SK-N-SH treated with all-trans-retinoic acid at 6 μM for 48 hours (cell line): ENCODE measurements around the gene DENND5B.

Source experiments
- ATAC-seq: fragments of 200-7000 bp; cut with Tn5 transposase; 3 replicates; pipeline ENCODE4 v1.9.1; 2020; ENCODE audit warnings: mild to moderate bottlenecking, moderate library complexity
- ARNTL ChIP-seq: fragments of 450-650 bp; formaldehyde crosslinking; IDR thresholded peaks from 2 replicates; pipeline ENCODE4 v1.5.0; 2020; ENCODE audit warnings: low read depth, mild to moderate bottlenecking, moderate library complexity, borderline replicate concordance
- BACH2 ChIP-seq: fragments of 250-450 bp; sonication (Bioruptor Pico); IDR thresholded peaks from 2 replicates; pipeline ENCODE4 v1.9.0; 2021; ENCODE audit warnings: mild to moderate bottlenecking, borderline replicate concordance
- CSDC2 ChIP-seq: fragments of 250-450 bp; sonication (Bioruptor Pico); IDR thresholded peaks from 2 replicates; pipeline ENCODE4 v1.5.0; 2020; ENCODE audit warnings: mild to moderate bottlenecking, moderate library complexity
- GLIS3 ChIP-seq: fragments of 250-450 bp; sonication (Bioruptor Pico); IDR thresholded peaks from 2 replicates; pipeline ENCODE4 v1.5.0; 2020; ENCODE audit warnings: mild to moderate bottlenecking, moderate library complexity
- ISL1 ChIP-seq: fragments of 250-450 bp; sonication (Bioruptor Pico); IDR thresholded peaks from 2 replicates; pipeline ENCODE4 v2.1.2; 2022; ENCODE audit warnings: mild to moderate bottlenecking, moderate library complexity
- OSR1 ChIP-seq: fragments of 250-450 bp; sonication (Bioruptor Pico); IDR thresholded peaks from 2 replicates; pipeline ENCODE4 v1.8.0; 2022; ENCODE audit warnings: moderate library complexity, mild to moderate bottlenecking, inconsistent platforms
- PPARA ChIP-seq: fragments of 250-450 bp; sonication (Bioruptor Pico); IDR thresholded peaks from 2 replicates; pipeline ENCODE4 v1.5.0; 2020; ENCODE audit warnings: mild to moderate bottlenecking, borderline replicate concordance
- RARB ChIP-seq: fragments of 250-450 bp; sonication (Bioruptor Pico); IDR thresholded peaks from 2 replicates; pipeline ENCODE4 v1.8.0; 2021; ENCODE audit warnings: mild to moderate bottlenecking, moderate library complexity
- SNAI2 ChIP-seq: fragments of 250-450 bp; sonication (Bioruptor Pico); IDR thresholded peaks from 2 replicates; pipeline ENCODE4 v1.5.0; 2020; ENCODE audit warnings: mild to moderate bottlenecking, moderate library complexity
- TCF4 ChIP-seq: fragments of 250-450 bp; sonication (Bioruptor Pico); IDR thresholded peaks from 2 replicates; pipeline ENCODE4 v1.8.0; 2021; ENCODE audit warnings: mild to moderate bottlenecking, moderate library complexity, borderline replicate concordance
- TOX ChIP-seq: fragments of 250-450 bp; sonication (Bioruptor Pico); IDR thresholded peaks from 2 replicates; pipeline ENCODE4 v1.8.0; 2021; ENCODE audit warnings: mild to moderate bottlenecking, moderate library complexity, borderline replicate concordance
- ZC3H10 ChIP-seq: fragments of 250-450 bp; sonication (Bioruptor Pico); IDR thresholded peaks from 2 replicates; pipeline ENCODE4 v1.5.1; 2021; ENCODE audit warnings: mild to moderate bottlenecking, moderate library complexity
- ZFP30 ChIP-seq: fragments of 450-650 bp; formaldehyde crosslinking; IDR thresholded peaks from 2 replicates; pipeline ENCODE4 v1.5.0; 2022; ENCODE audit warnings: mild to moderate bottlenecking, moderate library complexity
- ZNF565 ChIP-seq: fragments of 450-650 bp; formaldehyde crosslinking; conservative IDR thresholded peaks from 2 replicates; pipeline ENCODE4 v1.5.0; 2020; ENCODE audit warnings: low read depth, mild to moderate bottlenecking, moderate library complexity
- ZNF70 ChIP-seq: fragments of 450-650 bp; formaldehyde crosslinking; IDR thresholded peaks from 2 replicates; pipeline ENCODE4 v1.5.0; 2020; ENCODE audit warnings: mild to moderate bottlenecking, moderate library complexity
- ZNF8 ChIP-seq: fragments of 450-650 bp; formaldehyde crosslinking; IDR thresholded peaks from 2 replicates; pipeline ENCODE4 v1.5.0; 2020; ENCODE audit warnings: mild to moderate bottlenecking, moderate library complexity
- TF ChIP-seq, protein P1 (sequence below): fragments of 250-450 bp; sonication (Bioruptor Pico); IDR thresholded peaks from 2 replicates; pipeline ENCODE4 v1.5.1; 2020; ENCODE audit warnings: low read depth, mild to moderate bottlenecking, moderate library complexity
- TF ChIP-seq, protein P2 (sequence below): fragments of 250-450 bp; sonication (Bioruptor Pico); IDR thresholded peaks from 2 replicates; pipeline ENCODE4 v1.8.0; 2021; ENCODE audit warnings: low read depth, mild to moderate bottlenecking, moderate library complexity, borderline replicate concordance
- TF ChIP-seq, protein P3 (sequence below): fragments of 250-450 bp; sonication (Bioruptor Pico); IDR thresholded peaks from 2 replicates; pipeline ENCODE4 v1.8.0; 2020; ENCODE audit warnings: mild to moderate bottlenecking, moderate library complexity, borderline replicate concordance
- TF ChIP-seq, protein P4 (sequence below): fragments of 250-450 bp; sonication (Bioruptor Pico); IDR thresholded peaks from 2 replicates; pipeline ENCODE4 v1.5.1; 2021; ENCODE audit warnings: mild to moderate bottlenecking, moderate library complexity
- TF ChIP-seq, protein P5 (sequence below): fragments of 250-450 bp; sonication (Bioruptor Pico); IDR thresholded peaks from 2 replicates; pipeline ENCODE4 v1.5.0; 2020; ENCODE audit warnings: mild to moderate bottlenecking, moderate library complexity

The DENND5B gene

DNA sequence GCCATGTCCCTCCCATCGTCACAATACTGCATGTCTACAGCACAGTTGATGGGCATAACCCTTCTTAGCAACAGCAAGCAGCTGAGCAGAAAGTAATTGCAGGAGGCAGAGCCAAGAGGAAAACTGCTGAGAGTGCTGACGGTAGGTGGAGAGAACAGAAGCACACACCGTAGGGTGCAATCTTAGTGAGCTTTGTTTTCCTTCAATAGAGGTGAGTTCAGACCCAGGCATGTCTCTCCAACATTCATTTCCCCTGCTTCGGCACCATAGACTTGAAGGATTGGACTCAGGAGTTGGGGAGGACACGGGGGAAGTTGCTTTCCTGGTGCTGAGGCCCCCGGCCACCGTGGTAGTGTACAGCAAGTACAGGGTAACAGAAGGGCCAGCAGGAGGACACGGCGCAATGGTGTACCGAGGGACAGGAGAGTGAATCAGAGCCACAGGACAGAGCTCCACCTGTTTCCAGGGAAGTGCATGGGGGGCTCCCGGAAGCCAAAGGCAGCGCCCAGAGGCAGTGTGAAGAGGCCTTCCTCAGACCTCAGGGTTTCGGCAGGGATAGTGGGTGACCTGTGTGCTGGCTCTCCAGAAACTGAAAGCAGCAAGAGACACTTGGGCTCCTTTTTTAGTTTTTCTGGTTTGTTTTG is 228.7 kb downstream of the DENND5B start:
- no peak for TF ChIP-seq SNAI2 (CRISPR knock-in tag)
- TF ChIP-seq BACH2 (CRISPR knock-in tag), result no peak
- no peak for TF ChIP-seq ZNF8 (CRISPR knock-in tag)
- TF ChIP-seq, protein P1, sequence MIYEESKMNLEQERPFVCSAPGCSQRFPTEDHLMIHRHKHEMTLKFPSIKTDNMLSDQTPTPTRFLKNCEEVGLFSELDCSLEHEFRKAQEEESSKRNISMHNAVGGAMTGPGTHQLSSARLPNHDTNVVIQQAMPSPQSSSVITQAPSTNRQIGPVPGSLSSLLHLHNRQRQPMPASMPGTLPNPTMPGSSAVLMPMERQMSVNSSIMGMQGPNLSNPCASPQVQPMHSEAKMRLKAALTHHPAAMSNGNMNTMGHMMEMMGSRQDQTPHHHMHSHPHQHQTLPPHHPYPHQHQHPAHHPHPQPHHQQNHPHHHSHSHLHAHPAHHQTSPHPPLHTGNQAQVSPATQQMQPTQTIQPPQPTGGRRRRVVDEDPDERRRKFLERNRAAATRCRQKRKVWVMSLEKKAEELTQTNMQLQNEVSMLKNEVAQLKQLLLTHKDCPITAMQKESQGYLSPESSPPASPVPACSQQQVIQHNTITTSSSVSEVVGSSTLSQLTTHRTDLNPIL (CRISPR knock-in tag), result no peak
- no peak for TF ChIP-seq TOX (CRISPR knock-in tag)
- TF ChIP-seq, protein P2, sequence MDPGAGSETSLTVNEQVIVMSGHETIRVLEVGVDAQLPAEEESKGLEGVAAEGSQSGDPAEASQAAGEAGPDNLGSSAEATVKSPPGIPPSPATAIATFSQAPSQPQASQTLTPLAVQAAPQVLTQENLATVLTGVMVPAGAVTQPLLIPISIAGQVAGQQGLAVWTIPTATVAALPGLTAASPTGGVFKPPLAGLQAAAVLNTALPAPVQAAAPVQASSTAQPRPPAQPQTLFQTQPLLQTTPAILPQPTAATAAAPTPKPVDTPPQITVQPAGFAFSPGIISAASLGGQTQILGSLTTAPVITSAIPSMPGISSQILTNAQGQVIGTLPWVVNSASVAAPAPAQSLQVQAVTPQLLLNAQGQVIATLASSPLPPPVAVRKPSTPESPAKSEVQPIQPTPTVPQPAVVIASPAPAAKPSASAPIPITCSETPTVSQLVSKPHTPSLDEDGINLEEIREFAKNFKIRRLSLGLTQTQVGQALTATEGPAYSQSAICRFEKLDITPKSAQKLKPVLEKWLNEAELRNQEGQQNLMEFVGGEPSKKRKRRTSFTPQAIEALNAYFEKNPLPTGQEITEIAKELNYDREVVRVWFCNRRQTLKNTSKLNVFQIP (CRISPR knock-in tag), result no peak
- no peak for TF ChIP-seq ARNTL
- no peak for TF ChIP-seq ISL1 (CRISPR knock-in tag)
- TF ChIP-seq ZNF565, result no peak
- TF ChIP-seq ZNF70, result no peak
- no peak for TF ChIP-seq OSR1
- TF ChIP-seq, protein P3, sequence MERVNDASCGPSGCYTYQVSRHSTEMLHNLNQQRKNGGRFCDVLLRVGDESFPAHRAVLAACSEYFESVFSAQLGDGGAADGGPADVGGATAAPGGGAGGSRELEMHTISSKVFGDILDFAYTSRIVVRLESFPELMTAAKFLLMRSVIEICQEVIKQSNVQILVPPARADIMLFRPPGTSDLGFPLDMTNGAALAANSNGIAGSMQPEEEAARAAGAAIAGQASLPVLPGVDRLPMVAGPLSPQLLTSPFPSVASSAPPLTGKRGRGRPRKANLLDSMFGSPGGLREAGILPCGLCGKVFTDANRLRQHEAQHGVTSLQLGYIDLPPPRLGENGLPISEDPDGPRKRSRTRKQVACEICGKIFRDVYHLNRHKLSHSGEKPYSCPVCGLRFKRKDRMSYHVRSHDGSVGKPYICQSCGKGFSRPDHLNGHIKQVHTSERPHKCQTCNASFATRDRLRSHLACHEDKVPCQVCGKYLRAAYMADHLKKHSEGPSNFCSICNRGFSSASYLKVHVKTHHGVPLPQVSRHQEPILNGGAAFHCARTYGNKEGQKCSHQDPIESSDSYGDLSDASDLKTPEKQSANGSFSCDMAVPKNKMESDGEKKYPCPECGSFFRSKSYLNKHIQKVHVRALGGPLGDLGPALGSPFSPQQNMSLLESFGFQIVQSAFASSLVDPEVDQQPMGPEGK (CRISPR knock-in tag), result no peak
- no peak for TF ChIP-seq ZC3H10 (CRISPR knock-in tag)
- TF ChIP-seq ZFP30 (CRISPR knock-in tag), result no peak
- no peak for TF ChIP-seq CSDC2 (CRISPR knock-in tag)
- no peak for TF ChIP-seq GLIS3 (CRISPR knock-in tag)
- no peak; the same call in 2 of the 3 replicates for ATAC-seq

DNA sequence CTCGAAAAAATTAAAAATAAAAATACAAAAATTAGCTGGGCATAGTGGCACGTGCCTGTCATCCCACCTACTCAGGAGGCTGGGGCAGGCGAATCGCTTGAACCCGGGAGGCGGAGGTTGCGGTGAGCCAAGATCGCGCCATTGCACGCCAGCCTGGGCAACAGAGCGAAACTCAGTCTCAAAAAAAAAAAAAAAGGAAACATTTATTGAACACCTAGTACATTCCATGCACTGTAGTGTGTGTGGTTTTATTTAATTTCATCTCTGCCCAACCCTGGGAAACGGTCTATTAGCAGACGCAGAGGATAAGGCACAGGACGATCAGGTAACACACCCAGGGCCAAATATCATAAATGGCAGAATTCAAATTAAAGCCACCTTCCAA is 229.2 kb downstream of the DENND5B start:
- no peak for TF ChIP-seq ZC3H10 (CRISPR knock-in tag)
- TF ChIP-seq CSDC2 (CRISPR knock-in tag), result no peak
- TF ChIP-seq ZFP30 (CRISPR knock-in tag), result no peak
- TF ChIP-seq, protein P1 (CRISPR knock-in tag), result no peak
- TF ChIP-seq, protein P4, sequence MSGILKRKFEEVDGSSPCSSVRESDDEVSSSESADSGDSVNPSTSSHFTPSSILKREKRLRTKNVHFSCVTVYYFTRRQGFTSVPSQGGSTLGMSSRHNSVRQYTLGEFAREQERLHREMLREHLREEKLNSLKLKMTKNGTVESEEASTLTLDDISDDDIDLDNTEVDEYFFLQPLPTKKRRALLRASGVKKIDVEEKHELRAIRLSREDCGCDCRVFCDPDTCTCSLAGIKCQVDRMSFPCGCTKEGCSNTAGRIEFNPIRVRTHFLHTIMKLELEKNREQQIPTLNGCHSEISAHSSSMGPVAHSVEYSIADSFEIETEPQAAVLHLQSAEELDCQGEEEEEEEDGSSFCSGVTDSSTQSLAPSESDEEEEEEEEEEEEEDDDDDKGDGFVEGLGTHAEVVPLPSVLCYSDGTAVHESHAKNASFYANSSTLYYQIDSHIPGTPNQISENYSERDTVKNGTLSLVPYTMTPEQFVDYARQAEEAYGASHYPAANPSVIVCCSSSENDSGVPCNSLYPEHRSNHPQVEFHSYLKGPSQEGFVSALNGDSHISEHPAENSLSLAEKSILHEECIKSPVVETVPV (CRISPR knock-in tag), result no peak
- TF ChIP-seq SNAI2 (CRISPR knock-in tag), result no peak
- TF ChIP-seq ISL1 (CRISPR knock-in tag), result no peak
- no peak for TF ChIP-seq ZNF70
- no peak for TF ChIP-seq ZNF8 (CRISPR knock-in tag)
- no peak for TF ChIP-seq PPARA
- TF ChIP-seq ZNF565, result no peak
- TF ChIP-seq OSR1, result no peak
- TF ChIP-seq, protein P5, sequence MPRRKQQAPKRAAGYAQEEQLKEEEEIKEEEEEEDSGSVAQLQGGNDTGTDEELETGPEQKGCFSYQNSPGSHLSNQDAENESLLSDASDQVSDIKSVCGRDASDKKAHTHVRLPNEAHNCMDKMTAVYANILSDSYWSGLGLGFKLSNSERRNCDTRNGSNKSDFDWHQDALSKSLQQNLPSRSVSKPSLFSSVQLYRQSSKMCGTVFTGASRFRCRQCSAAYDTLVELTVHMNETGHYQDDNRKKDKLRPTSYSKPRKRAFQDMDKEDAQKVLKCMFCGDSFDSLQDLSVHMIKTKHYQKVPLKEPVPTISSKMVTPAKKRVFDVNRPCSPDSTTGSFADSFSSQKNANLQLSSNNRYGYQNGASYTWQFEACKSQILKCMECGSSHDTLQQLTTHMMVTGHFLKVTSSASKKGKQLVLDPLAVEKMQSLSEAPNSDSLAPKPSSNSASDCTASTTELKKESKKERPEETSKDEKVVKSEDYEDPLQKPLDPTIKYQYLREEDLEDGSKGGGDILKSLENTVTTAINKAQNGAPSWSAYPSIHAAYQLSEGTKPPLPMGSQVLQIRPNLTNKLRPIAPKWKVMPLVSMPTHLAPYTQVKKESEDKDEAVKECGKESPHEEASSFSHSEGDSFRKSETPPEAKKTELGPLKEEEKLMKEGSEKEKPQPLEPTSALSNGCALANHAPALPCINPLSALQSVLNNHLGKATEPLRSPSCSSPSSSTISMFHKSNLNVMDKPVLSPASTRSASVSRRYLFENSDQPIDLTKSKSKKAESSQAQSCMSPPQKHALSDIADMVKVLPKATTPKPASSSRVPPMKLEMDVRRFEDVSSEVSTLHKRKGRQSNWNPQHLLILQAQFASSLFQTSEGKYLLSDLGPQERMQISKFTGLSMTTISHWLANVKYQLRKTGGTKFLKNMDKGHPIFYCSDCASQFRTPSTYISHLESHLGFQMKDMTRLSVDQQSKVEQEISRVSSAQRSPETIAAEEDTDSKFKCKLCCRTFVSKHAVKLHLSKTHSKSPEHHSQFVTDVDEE, result no peak
- no peak for TF ChIP-seq RARB
- TF ChIP-seq TCF4, result no peak
- no peak for TF ChIP-seq GLIS3 (CRISPR knock-in tag)
- no peak for TF ChIP-seq BACH2 (CRISPR knock-in tag)
- TF ChIP-seq, protein P3 (CRISPR knock-in tag), result no peak
- ATAC-seq, result no peak
